GM13976 (cell line): ENCODE measurements around the gene CAMP.

Source experiments
- DNase-seq: peaks from one replicate; pipeline ENCODE4 v3.0.0; 2012; ENCODE audit warnings: low spot score
- in situ Hi-C: fragments of 300-500 bp; cut with MboI; formaldehyde crosslinking; loops from one replicate; pipeline ENCODE4 v1.12.0; 2022; ENCODE audit warnings: low sequenced_read_pairs, mixed read lengths, inconsistent platforms; ENCODE audit not compliant: unreplicated experiment
- TF ChIP-seq, protein P1 (sequence below): IDR thresholded peaks from 2 replicates; pipeline ENCODE4 v1.5.1; 2012; ENCODE audit warnings: borderline replicate concordance, mild to moderate bottlenecking; ENCODE audit not compliant: insufficient read depth; ENCODE audit errors: extremely low read depth, missing control alignments, control extremely low read depth

Gene CAMP

GRCh38 chr3:48247401-48247811 is 24.1 kb downstream of the CAMP start:
- in situ Hi-C loops, result no loop called here
- DNase-seq, result no peak
- TF ChIP-seq, protein P1, sequence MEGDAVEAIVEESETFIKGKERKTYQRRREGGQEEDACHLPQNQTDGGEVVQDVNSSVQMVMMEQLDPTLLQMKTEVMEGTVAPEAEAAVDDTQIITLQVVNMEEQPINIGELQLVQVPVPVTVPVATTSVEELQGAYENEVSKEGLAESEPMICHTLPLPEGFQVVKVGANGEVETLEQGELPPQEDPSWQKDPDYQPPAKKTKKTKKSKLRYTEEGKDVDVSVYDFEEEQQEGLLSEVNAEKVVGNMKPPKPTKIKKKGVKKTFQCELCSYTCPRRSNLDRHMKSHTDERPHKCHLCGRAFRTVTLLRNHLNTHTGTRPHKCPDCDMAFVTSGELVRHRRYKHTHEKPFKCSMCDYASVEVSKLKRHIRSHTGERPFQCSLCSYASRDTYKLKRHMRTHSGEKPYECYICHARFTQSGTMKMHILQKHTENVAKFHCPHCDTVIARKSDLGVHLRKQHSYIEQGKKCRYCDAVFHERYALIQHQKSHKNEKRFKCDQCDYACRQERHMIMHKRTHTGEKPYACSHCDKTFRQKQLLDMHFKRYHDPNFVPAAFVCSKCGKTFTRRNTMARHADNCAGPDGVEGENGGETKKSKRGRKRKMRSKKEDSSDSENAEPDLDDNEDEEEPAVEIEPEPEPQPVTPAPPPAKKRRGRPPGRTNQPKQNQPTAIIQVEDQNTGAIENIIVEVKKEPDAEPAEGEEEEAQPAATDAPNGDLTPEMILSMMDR, result no peak

- DNase-seq, result no peak
- in situ Hi-C loops, result no loop called here
- TF ChIP-seq, protein P1, result no peak
Measured at GRCh38 chr3:48248095-48248850, 25.0 kb downstream of the CAMP start.

DNA sequence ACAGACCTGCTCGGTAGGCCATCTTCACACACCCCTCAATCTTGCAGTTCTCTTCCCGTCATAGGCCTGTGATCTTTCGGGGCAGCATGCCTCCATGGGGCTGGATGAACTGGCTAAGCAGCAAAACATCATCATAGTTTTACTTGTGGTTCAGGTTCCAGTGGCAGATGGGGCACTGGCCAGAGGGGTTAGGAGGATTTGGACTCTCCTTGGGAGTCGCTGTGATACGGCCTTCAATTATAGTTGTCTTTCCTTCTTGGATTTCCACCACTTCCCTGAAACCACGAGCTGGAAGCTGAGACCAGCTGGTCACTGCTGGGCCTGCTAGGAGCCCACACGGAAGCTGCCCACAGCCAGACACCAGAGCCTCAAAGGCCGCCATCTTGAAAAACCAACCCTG is 33.3 kb downstream of the CAMP start:
- TF ChIP-seq, protein P1, result no peak
- in situ Hi-C loops, result no loop called here
- no peak for DNase-seq

GRCh38 chr3:48258530-48258929 is 35.2 kb downstream of the CAMP start:
- TF ChIP-seq, protein P1, result no peak
- in situ Hi-C loops, result no loop called here

DNA sequence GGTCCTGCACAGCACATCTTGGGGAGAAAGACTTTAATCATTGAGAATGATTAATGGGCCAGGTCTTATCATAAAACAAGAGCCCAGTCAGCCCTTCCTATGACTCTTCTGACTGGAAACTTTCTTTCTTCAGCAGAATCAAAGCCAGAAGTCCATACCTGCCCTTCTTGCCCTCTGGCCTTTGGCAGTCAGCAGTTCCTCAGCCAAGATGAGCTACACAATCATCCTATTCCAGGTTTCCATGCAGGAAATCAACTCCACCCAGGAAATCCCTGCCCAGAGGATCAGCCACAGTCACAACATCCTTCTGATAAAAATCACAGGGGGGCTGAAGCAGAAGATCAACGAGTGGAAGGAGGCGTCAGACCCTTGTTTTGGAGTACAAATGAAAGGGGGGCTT is 44.5 kb downstream of the CAMP start:
- no peak for DNase-seq
- TF ChIP-seq, protein P1, result no peak
- in situ Hi-C loops, result no loop called here

More at GRCh38 chr3:48258530-48258929, 35.2 kb downstream of the CAMP start:
- DNase-seq, result no peak

GRCh38 chr3:48268381-48268935 is 45.2 kb downstream of the CAMP start:
- in situ Hi-C loops, result no loop called here
- DNase-seq, result peak; percentile 46
- TF ChIP-seq, protein P1, result no peak
